ENCODE measurements around the gene DAGLB. TPM values are rescaled to one million over a fixed set of nuclear protein-coding genes. Genes with fewer than 3 reads are reported as not detected.

DAGLB gene
- total RNA-seq, 3 donors from 2014 or later = 15.4 to 18.0 (median 17.6) TPM

DNA sequence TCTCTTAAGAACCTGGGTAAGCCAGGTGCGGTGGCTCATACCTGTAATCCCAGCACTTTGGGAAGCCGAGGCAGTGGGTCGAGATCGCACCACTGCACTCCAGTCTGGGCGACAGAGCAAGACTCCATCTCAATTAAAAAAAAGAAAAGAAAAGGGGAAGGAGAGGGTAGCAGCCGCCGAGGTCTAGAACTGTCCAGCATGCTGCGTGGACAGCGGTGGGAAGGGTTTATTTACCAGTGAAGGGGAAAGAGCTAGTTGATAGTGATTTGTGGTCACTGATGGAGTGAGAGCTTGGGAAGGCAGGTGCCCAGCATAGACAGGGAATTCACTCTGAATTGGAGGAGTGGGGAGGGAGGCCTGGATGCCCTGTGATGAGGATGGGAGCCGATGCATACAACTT lies 43.4 kb upstream of the DAGLB start:
- DNase-seq (ENCODE audit: low spot score in 2 of 2) = no peak
- Histone ChIP-seq H3K4me1 (no peaks in the 10 kb centered on the region), H3K27me3 (no peaks in the 10 kb centered on the region), H3K9me3 (peaks cover 0 to 4% of the 10 kb centered on the region in 2 donors), H3K4me3 (no peak overlapping the region), H3K36me3 (no peaks in the 10 kb centered on the region), H3K27ac (no peak overlapping the region)
- TF ChIP-seq POLR2A (IDR thresholded peaks at IDR 0.05) (no peak), POLR2AphosphoS5 (IDR thresholded peaks at IDR 0.05) (no peak)
- TF ChIP-seq, protein P1, sequence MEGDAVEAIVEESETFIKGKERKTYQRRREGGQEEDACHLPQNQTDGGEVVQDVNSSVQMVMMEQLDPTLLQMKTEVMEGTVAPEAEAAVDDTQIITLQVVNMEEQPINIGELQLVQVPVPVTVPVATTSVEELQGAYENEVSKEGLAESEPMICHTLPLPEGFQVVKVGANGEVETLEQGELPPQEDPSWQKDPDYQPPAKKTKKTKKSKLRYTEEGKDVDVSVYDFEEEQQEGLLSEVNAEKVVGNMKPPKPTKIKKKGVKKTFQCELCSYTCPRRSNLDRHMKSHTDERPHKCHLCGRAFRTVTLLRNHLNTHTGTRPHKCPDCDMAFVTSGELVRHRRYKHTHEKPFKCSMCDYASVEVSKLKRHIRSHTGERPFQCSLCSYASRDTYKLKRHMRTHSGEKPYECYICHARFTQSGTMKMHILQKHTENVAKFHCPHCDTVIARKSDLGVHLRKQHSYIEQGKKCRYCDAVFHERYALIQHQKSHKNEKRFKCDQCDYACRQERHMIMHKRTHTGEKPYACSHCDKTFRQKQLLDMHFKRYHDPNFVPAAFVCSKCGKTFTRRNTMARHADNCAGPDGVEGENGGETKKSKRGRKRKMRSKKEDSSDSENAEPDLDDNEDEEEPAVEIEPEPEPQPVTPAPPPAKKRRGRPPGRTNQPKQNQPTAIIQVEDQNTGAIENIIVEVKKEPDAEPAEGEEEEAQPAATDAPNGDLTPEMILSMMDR (IDR thresholded peaks at IDR 0.05) = no peak
- intact Hi-C loops (cut with DNase I; ENCODE audit: low total_unique reads) = no loop called here

DNA sequence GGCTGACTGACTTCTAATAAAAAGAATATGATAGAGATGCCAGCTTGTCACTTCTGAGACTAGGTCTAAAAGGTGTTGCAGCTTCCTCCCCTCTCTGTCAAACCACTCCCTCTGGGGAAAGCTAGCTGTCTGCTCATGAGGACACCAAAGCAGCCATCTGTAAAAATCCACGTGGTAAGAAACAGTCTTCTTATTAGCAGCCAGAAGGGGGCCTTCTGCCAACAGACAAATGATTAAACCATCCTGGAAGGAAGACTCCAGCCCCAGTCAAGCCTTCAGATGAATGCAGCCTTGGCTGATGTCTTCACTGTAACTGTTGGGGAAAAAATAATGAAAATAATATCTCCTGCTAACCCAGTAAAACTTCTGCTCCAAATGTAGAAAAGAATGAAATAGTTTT lies 41.9 kb upstream of the DAGLB start:
- no peak for TF ChIP-seq POLR2A (IDR thresholded peaks at IDR 0.05)
- TF ChIP-seq, protein P1 (IDR thresholded peaks at IDR 0.05) = no peak
- no peak for TF ChIP-seq POLR2AphosphoS5 (IDR thresholded peaks at IDR 0.05)
- intact Hi-C loops (cut with DNase I; ENCODE audit: low total_unique reads) = no loop called here
- Histone ChIP-seq H3K4me1 (no peaks in the 10 kb centered on the region), H3K36me3 (no peaks in the 10 kb centered on the region), H3K27ac (no peak overlapping the region), H3K9me3 (peaks cover 0 to 4% of the 10 kb centered on the region in 2 donors), H3K4me3 (no peak overlapping the region), H3K27me3 (no peaks in the 10 kb centered on the region)
- no peak for DNase-seq (ENCODE audit: low spot score in 2 of 2)

DNA sequence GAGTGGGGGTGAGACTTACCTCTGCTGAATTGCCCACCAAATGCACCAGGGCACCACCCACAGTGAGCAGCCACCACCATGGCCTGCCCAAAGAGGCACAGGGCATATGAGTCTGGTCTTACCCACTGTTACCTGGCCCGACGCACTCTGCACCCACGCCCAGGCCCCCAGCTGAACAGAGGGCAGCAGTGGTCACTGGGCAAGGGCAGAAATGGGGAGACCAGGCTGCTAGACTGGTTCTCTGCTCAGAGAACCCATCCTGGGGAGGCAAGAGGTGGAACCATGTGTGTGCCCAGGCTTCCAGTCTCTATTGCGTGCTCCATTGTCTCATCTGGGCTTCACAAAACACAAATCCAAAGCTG lies 39.4 kb upstream of the DAGLB start:
- Histone ChIP-seq H3K27ac (no peak overlapping the region), H3K27me3 (no peaks in the 10 kb centered on the region), H3K4me1 (no peaks in the 10 kb centered on the region), H3K9me3 (peaks cover 0 to 4% of the 10 kb centered on the region in 2 donors), H3K36me3 (no peaks in the 10 kb centered on the region), H3K4me3 (no peak overlapping the region)
- no peak for DNase-seq (ENCODE audit: low spot score in 2 of 2)
- intact Hi-C loops (cut with DNase I; ENCODE audit: low total_unique reads) = no loop called here
- no peak for TF ChIP-seq POLR2A (IDR thresholded peaks at IDR 0.05)
- TF ChIP-seq POLR2AphosphoS5 (IDR thresholded peaks at IDR 0.05) = no peak
- TF ChIP-seq, protein P1 (IDR thresholded peaks at IDR 0.05) = no peak

DNA sequence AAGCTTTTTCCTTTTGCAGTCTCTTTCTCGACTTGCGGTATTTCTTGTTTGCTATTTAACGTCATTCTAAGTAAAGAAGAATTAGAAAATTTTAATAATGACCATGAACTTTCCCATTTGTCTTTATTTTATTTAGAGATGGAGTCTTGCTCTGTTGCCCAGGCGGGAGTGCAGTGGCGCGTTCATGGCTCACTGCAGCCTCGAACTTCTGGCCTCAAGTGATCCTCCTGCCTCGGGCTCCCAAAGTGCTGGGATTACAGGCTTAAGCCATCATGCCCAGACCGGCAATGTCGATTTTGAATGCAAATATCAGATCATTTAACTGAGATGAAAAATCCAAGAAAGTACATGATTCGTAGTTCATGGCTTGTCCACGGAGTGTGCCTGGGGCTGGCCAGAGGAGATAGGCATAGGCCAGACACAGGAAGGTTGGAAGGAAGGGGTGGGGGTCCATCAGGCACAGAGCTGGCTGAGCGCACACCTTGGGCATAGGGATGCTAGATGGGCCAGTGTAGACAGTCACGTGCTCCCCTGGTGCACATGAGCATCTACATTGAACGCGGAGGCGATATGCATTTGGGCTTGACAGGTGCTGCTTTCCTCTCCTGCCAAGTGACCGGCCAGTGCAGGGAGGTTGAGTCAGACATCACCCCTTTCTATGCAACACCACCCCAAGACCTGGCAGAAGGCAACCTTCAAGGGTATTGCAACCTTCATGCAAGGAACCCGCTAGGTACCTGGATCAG lies 38.9 kb upstream of the DAGLB start:
- Histone ChIP-seq H3K27ac (no peak overlapping the region), H3K4me1 (peaks cover 0 to under 1% of the 10 kb centered on the region in 2 donors), H3K36me3 (no peaks in the 10 kb centered on the region), H3K27me3 (no peaks in the 10 kb centered on the region), H3K4me3 (no peak overlapping the region), H3K9me3 (peaks cover 0 to 4% of the 10 kb centered on the region in 2 donors)
- TF ChIP-seq POLR2A (IDR thresholded peaks at IDR 0.05) = no peak
- TF ChIP-seq, protein P1 (IDR thresholded peaks at IDR 0.05) = no peak
- no peak for TF ChIP-seq POLR2AphosphoS5 (IDR thresholded peaks at IDR 0.05)
- intact Hi-C loops (cut with DNase I; ENCODE audit: low total_unique reads) = no loop called here
- no peak for DNase-seq (ENCODE audit: low spot score in 2 of 2)

DNA sequence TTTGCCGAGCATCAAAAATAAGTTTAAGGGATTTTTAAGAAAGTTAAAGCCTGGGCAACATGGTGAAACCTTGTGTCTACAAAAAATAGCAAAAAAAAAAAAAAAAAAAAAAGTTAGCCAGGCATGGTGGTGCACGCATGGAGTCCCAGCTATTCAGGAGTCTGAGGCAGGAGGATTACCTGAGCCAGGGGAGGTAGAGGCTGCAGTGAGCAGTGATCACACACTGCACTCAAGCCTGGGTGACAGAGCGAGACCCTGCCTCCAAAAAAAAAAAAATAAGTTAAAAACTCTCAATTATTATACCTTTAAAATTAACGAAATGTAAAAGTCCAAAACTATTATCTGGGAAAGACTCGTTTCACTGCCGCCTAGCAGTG lies 35.0 kb upstream of the DAGLB start:
- intact Hi-C loops (cut with DNase I; ENCODE audit: low total_unique reads) = no loop called here
- no peaks in the 10 kb centered on the region for H3K27me3 ChIP-seq
- H3K36me3 ChIP-seq = no peaks in the 10 kb centered on the region
- H3K4me3 ChIP-seq = peak overlapping the region; percentile 88 to 96 (median 96)
- H3K4me1 ChIP-seq = peaks cover 0 to 3% of the 10 kb centered on the region in 2 donors
- H3K9me3 ChIP-seq = no peaks in the 10 kb centered on the region
- no peak for DNase-seq (ENCODE audit: low spot score in 2 of 2)
- H3K27ac ChIP-seq = peak overlapping the region; percentile 92 to 97
- TF ChIP-seq POLR2A (IDR thresholded peaks at IDR 0.05) (no peak), POLR2AphosphoS5 (IDR thresholded peaks at IDR 0.05) (no peak)
- TF ChIP-seq, protein P1 (IDR thresholded peaks at IDR 0.05) = no peak
